COR-L47 (cell line): Measurements from ENCODE around the gene GUCY2F.

Experiments
- DNase-seq: peaks from one replicate; lab custom pipeline; 2025; lab: John Stamatoyannopoulos, UW

GUCY2F gene

GRCh38 chrX:109343671-109344070, 138.2 kb downstream of the GUCY2F start:
- DNase-seq: no peak

- no peak for DNase-seq
Observed at GRCh38 chrX:109336141-109336540, 145.7 kb downstream of the GUCY2F start.

GRCh38 chrX:109327251-109327650, 154.6 kb downstream of the GUCY2F start:
- DNase-seq: no peak
